RPMI8226 (cell line): ENCODE measurements around the gene ELK3.

Experiments used
- DNase-seq: peaks from one replicate; pipeline ENCODE4 v3.0.0-alpha.2; 2015

The ELK3 gene

GRCh38 chr12:96193725-96194575 is at the start of gene ELK3:
Gene ELK3, plus strand, starts transcription at chr12:96194375.
- DNase-seq: peak; percentile 70

GRCh38 chr12:96146747-96147146 is 47.4 kb upstream of the ELK3 start:
- no peak for DNase-seq

- DNase-seq: no peak
These were observed 43.7 kb upstream of the ELK3 start for GRCh38 chr12:96150442-96150841.

DNA sequence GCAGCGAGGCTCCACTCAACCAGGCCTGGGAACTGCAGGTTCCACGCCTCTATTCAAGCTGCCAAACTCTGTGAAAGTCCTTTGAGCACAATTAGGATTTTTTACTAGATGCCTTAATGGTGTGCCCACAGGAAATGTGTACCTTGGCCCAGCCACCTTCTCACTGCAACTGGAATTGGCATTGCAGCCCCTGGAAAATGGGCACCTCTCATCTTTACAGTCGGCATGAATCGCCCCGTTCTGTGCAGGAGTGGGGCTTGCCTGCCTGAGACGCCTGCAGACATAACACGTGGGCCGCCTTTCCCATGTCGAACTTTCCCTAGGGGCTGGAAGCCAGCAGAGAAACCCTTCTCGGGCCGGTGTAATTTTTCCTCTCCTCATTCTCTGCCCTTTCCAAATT is 42.0 kb upstream of the ELK3 start:
- no peak for DNase-seq

- no peak for DNase-seq
These were observed 40.9 kb upstream of the ELK3 start for GRCh38 chr12:96153131-96153725.

DNA sequence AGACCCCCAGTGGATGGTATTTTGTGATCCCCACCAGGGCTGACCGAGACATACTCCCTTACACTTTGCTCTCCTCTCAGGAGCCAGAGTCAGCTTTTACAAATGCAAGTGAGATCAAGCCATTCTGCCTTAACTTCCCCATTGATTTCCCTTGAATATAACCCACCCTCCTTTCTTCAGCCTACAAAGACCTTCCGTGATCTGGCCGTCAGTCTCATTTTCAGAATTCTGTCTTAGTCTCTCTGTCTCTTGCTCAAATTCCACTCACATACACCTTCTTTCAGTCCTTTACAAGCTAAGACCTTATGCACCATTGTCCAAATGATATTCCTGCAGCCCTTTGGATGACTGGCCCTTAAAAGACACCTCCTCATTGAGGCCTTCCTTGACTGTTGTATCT is 39.0 kb upstream of the ELK3 start:
- no peak for DNase-seq

GRCh38 chr12:96155781-96156180 is 38.4 kb upstream of the ELK3 start:
- no peak for DNase-seq

- no peak for DNase-seq
These were observed 38.0 kb upstream of the ELK3 start for GRCh38 chr12:96156211-96156610.

DNA sequence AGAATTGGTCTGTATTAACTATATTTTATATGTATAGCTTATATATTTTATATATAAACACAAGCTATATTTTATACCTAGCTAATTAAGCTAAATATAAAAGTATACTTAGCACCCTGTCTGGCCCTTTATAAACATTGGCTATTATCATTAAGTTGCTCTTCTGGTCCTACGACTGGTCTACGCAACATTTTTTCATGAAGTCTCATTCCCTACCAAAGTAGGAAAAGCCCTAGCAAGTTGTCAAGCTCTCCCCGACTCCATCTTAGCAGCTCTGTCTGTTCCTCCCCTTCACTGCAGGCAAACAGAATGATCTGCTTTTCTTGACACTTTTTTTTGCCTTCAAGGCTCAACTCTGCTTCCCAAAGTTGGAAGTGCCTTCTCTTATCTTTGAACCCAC is 36.7 kb upstream of the ELK3 start:
- no peak for DNase-seq

DNA sequence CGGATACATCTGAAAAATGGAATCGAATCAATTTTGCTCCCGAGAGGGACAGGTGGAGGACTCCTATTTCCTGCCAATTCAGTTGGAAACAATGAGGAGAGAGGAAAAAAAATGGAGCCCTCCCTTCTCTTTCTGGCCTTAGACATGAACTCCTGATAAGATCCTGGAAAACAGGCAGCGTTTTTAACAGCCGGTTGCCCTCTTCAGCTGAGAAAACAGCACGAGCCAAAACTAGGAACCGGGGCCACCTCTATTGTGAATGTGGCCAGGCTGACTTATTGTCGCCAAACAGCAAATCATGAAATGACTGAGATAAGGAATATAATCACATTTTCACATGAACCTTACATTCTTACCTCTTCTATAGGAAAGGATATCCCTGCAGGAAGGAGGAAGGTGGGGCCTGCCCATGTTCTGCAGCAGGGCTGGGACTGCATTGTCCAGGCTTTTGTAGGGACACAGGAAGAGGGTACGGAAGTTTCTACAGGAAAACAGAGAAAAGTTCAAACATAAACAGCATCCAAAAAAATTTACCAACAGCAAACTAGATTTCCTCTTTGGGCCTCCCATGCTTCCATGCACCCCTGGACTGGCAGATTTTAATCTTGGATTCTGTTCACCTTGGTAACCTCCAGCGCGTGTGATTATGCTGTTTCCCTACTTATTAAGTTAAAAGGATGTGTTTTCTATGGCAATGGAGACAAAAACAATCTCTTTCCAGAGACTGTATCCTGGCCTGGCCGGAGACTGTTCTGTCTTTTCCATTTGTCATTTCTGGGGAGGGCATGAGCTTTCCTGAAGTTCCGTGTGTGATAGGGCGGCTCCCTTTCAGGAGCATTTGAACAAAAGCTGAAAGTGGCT is 29.0 kb upstream of the ELK3 start:
- DNase-seq: no peak

DNA sequence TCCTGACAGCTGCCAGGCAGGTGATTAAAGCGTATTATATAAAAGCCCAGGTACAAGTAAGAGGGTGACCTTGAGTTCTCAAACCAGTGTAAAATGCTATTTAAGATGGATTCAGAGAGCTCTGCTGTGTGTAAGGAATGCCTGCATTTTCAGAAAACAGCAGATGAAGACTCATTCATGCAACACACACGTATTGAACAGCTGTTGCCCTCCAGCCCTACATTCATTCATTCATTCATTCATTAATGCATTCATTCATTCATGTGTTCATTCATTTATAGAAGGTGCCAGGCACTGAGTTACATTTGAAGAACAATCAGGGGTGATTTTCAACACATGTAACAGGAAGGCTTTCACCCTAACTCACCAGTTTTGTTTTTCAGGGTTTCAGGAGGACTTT is 27.4 kb upstream of the ELK3 start:
- no peak for DNase-seq

- DNase-seq: no peak
These were observed 26.7 kb upstream of the ELK3 start for GRCh38 chr12:96167492-96167891.

DNA sequence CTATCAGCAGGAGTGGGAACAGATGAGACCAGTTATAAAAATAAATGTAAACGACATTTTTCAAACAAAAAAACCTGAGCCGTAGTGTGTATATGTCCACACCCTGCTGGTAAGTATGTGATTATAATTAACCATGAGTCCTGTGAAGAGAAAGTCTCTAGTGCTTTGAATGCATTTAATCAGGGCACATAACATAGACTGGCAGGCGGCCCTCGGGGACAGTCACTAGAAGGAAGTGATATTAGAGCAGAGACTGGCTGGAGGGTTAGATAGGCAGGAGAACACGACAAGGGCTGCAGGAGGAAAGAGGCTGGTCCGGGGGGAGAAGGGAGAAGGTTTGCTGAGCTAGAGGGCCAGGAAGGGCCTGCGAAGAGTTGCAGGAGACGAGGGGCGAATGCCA is 23.8 kb upstream of the ELK3 start:
- no peak for DNase-seq

DNA sequence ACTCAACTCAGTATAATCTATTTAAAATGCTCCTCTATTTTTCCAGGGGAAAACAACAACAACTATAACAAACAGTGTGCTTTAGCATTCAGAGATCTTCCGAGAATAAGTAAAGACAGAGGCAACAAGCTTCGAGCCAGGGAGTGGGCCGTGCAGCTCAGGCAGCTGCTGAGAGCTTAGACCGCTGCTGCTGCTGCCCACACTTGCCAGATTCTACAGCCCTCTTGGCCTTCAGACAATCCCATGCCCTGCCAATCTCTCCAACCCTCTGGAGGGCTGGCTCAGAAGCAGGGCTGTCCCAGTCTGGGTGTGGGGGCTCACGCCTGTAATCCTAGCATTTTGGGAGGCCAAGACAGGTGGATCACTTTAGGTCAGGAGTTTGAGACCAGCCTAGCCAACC is 23.4 kb upstream of the ELK3 start:
- DNase-seq: no peak

- no peak for DNase-seq
These were observed 22.3 kb upstream of the ELK3 start for GRCh38 chr12:96171905-96172304.

- DNase-seq: no peak
These were observed 21.2 kb upstream of the ELK3 start for GRCh38 chr12:96172981-96173380.

GRCh38 chr12:96176575-96176974 is 17.6 kb upstream of the ELK3 start:
- no peak for DNase-seq

- DNase-seq: no peak
These were observed 17.2 kb upstream of the ELK3 start for GRCh38 chr12:96177013-96177412.

- no peak for DNase-seq
These were observed 10.3 kb upstream of the ELK3 start for GRCh38 chr12:96183734-96184370.

DNA sequence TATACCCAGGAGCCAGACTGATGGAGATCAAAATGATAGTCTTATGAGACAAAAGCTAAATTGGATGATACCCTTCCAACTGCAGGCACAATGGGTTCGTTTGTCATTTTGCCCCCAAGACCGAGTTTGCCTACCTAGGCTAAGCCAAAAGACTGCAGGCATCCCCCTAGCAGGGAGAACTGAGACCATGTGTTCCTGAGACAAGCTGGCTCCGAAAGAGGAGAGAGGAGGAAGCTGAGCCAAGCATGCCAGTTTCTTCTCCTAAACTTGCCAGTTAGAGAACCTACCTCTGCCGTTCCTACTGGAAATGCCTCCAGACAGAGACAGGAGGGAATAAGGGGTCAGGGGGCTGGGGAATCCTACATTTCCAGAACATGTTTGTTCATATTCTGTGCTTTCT is 8.3 kb upstream of the ELK3 start:
- DNase-seq: no peak

GRCh38 chr12:96186607-96187301 is 7.4 kb upstream of the ELK3 start:
- no peak for DNase-seq

DNA sequence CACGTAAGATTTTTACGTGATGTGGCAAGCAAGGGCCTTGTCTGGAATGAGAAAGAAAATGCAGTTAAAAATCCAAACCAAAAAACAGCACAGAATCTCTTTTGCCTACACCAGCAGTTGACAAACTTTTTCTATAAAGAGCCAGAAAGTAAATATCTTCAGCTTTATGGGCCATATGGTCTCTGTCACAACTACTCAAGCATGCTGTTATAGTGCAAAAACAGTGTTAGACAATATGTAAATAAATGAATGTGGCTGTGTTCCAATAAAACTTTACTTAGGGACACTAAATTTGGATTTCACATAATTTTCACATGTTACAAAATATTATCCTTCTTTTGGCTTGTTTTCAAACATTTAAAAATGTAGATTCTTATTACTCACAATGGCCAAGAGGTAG is 6.2 kb upstream of the ELK3 start:
- no peak for DNase-seq

DNA sequence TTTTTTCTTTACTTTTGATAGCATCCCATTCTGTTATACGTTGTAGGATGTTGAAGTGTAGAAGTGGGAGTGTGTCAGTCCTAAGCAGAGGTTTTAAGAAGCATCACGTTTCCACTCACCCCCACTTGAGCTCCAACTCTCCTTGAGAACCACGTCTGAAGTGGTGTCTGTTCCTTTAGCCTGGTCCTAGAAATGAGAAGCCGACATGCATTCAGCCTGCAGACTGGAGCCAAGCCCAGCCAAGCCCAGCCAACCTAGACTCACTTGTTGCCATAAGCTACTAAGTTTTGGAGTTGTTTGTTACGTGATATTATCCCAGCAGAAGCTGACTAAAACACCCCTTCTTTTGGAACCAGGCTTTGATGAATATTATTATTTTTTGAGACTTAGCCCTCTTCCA is 4.4 kb upstream of the ELK3 start:
- DNase-seq: no peak
